Endothelial cell of umbilical vein (primary cell): ENCODE measurements around the gene HRH2. TPM values are rescaled to one million over a fixed set of nuclear protein-coding genes. Genes with fewer than 3 reads are reported as not detected.

Experiments used
- BruUV-seq: library from RNA; stranded (reverse); fragments of 400-500 nt; replicated peaks from 2 replicates; lab custom pipeline; 2021; lab: Mats Ljungman, UMichigan
- CTCF ChIA-PET: fragments of 300-600, 350-600 bp; sonication (Branson Sonifier 250); formaldehyde crosslinking; loops from one replicate; lab custom pipeline; 2021; ENCODE audit warnings: antibody characterized with exemption, inconsistent platforms; lab: Charles Lee
- POLR2A ChIA-PET: fragments of 300-600, 350-600 bp; sonication (Branson Sonifier 250); formaldehyde crosslinking; loops from one replicate; lab custom pipeline; 2021; ENCODE audit warnings: antibody characterized with exemption, inconsistent platforms; lab: Charles Lee
- DNase-seq: peaks from one replicate; pipeline ENCODE4 v3.0.0-alpha.2; 2011; ENCODE audit warnings: low read depth, low spot score
- FAIRE-seq: peaks from 2 replicates; lab custom pipeline; 2011; peaks lifted over from hg19 to GRCh38; lab: Jason Lieb, UNC
- H2AFZ ChIP-seq: 2 replicates; pipeline ENCODE4 v1.6.0; 2012; ENCODE audit warnings: low read depth, low read length, control low read depth, inconsistent platforms
- H3K27ac ChIP-seq: 2 replicates; pipeline ENCODE4 v1.5.1; 2011; ENCODE audit warnings: low read depth, mild to moderate bottlenecking, control low read depth, low read length, moderate library complexity; ENCODE audit not compliant: insufficient read depth
- H3K27me3 ChIP-seq, 2 experiments: 2 replicates each; pipeline versions ENCODE4 v1.6.0 to v1.6.1; 2011; ENCODE audit warnings: low read length in 2 of 2, mixed read lengths in 1 of 2; ENCODE audit not compliant: control insufficient read depth in 2 of 2, insufficient read depth in 2 of 2
- H3K36me3 ChIP-seq, 2 experiments: 2 replicates in 1 of 2; 3 replicates in 1 of 2; pipeline ENCODE4 v1.5.1; 2011; ENCODE audit warnings: low read length in 2 of 2, mild to moderate bottlenecking in 1 of 2, moderate library complexity in 1 of 2; ENCODE audit not compliant: control insufficient read depth in 2 of 2, insufficient read depth in 2 of 2; ENCODE audit errors: extremely low read depth in 1 of 2
- H3K4me1 ChIP-seq: 3 replicates; pipeline ENCODE4 v1.5.1; 2011; ENCODE audit warnings: mild to moderate bottlenecking, low read length; ENCODE audit not compliant: control insufficient read depth, insufficient read depth; ENCODE audit errors: extremely low read depth
- H3K4me2 ChIP-seq: 2 replicates; pipeline ENCODE4 v1.6.1; 2011; ENCODE audit warnings: low read length, control low read depth, mixed read lengths; ENCODE audit not compliant: insufficient read depth
- H3K4me3 ChIP-seq, 3 experiments: fragments of 200-600 bp in 1 of 3; sonication (generic), shearing (Covaris generic) in 1 of 3; replicated peaks in 1 of 3; 2 replicates each; pipeline ENCODE4 v1.5.1; 2011 to 2016; ENCODE audit warnings: control low read depth in 3 of 3, low read length in 3 of 3, mild to moderate bottlenecking in 2 of 3, inconsistent platforms in 1 of 3, low read depth in 1 of 3, moderate library complexity in 1 of 3; ENCODE audit not compliant: insufficient read depth in 1 of 3
- H3K79me2 ChIP-seq: 2 replicates; pipeline ENCODE4 v1.6.0; 2012; ENCODE audit warnings: low read length, inconsistent platforms; ENCODE audit not compliant: control insufficient read depth, insufficient read depth
- H3K9ac ChIP-seq: replicated peaks from 2 replicates; pipeline ENCODE3; 2011; ENCODE audit warnings: low read length, control low read depth; ENCODE audit not compliant: insufficient read depth; ENCODE audit errors: extremely low read depth
- H3K9me1 ChIP-seq: replicated peaks from 3 replicates; pipeline ENCODE4 v1.6.0; 2011; ENCODE audit warnings: mild to moderate bottlenecking, low read length; ENCODE audit not compliant: control insufficient read depth, insufficient read depth; ENCODE audit errors: extremely low read depth
- H3K9me3 ChIP-seq: replicated peaks from 2 replicates; pipeline ENCODE4 v1.5.1; 2012; ENCODE audit warnings: low read length, inconsistent platforms; ENCODE audit not compliant: control insufficient read depth, insufficient read depth
- H4K20me1 ChIP-seq: replicated peaks from 2 replicates; pipeline ENCODE3; 2011; ENCODE audit warnings: mild to moderate bottlenecking, low read length; ENCODE audit not compliant: control insufficient read depth, insufficient read depth; ENCODE audit errors: extremely low read depth
- CTCF ChIP-seq, 2 donors: IDR thresholded peaks; 1 replicate in 1 of 2; 2 replicates in 1 of 2; pipeline ENCODE4 v1.5.1; 2011; ENCODE audit warnings: low read length in 2 of 2, mild to moderate bottlenecking in 2 of 2, moderate library complexity in 2 of 2, control low read depth in 1 of 2, inconsistent platforms in 1 of 2, low read depth in 1 of 2; ENCODE audit not compliant: insufficient read depth in 1 of 2; ENCODE audit errors: extremely low read depth in 1 of 2
- EZH2 ChIP-seq: IDR thresholded peaks from 2 replicates; pipeline ENCODE4 v1.6.1; 2012; ENCODE audit warnings: borderline replicate concordance, low read depth, mild to moderate bottlenecking, moderate library complexity, low read length, inconsistent platforms; ENCODE audit not compliant: severe bottlenecking
- FOS ChIP-seq: IDR thresholded peaks from 2 replicates; pipeline ENCODE4 v1.6.1; 2011; ENCODE audit warnings: mild to moderate bottlenecking, low read length, moderate library complexity, borderline replicate concordance; ENCODE audit not compliant: insufficient read depth
- GATA2 ChIP-seq: IDR thresholded peaks from 2 replicates; pipeline ENCODE4 v1.7.0; 2011; ENCODE audit warnings: low read depth, mild to moderate bottlenecking, moderate library complexity, mixed read lengths, low read length; ENCODE audit not compliant: insufficient read length, insufficient read depth
- JUN ChIP-seq: IDR thresholded peaks from 2 replicates; pipeline ENCODE4 v1.6.1; 2011; ENCODE audit warnings: borderline replicate concordance, low read depth; ENCODE audit not compliant: insufficient read length, insufficient read depth
- MAX ChIP-seq: IDR thresholded peaks from 2 replicates; pipeline ENCODE4 v1.6.1; 2011; ENCODE audit not compliant: insufficient read depth, insufficient read length
- MYC ChIP-seq: IDR thresholded peaks from one replicate; pipeline ENCODE4 v1.6.1; 2011; ENCODE audit warnings: mild to moderate bottlenecking, low read depth, low read length
- POLR2A ChIP-seq: IDR thresholded peaks from 2 replicates; pipeline ENCODE4 v1.6.1; 2012; ENCODE audit warnings: low read depth, mild to moderate bottlenecking, control low read depth, low read length
- POLR2AphosphoS5 ChIP-seq: IDR thresholded peaks from 2 replicates; pipeline ENCODE4 v1.6.1; 2012; ENCODE audit warnings: low read depth, mild to moderate bottlenecking, control low read depth, low read length, moderate library complexity; ENCODE audit not compliant: insufficient read depth
- dilution Hi-C: fragments of 300-500 bp; cut with MboI; formaldehyde crosslinking; loops from one replicate; pipeline ENCODE4 v1.15.0; 2019; ENCODE audit warnings: low sequenced_read_pairs; ENCODE audit not compliant: extremely low pct_ligation_motif_present
- intact Hi-C: fragments of 100-400 bp; cut with micrococcal nuclease; formaldehyde crosslinking; loops from one replicate; pipeline ENCODE4 v1.10.0; 2022
- polyA plus RNA-seq, 4 experiments: library from polyadenylated mRNA; depleted of rRNA in 3 of 4; stranded (reverse) in 3 of 4; unstranded in 1 of 4; fragments of >200 nt; gene quantifications; 2 replicates each; pipeline versions ENCODE4 v1.2.1 to v1.2.3, GENCODE V29; 2011 to 2012; ENCODE audit warnings: missing spikeins in 1 of 4
- total RNA-seq: library from RNA; stranded (reverse); gene quantifications from 2 replicates; pipeline ENCODE4 v1.2.3, GENCODE V29; 2021

The HRH2 gene
- total and polyA plus RNA-seq, 2 donors (not counting 3 experiments of a cell fraction or from before 2014, with no cell fraction given), result not detected

- FAIRE-seq, result no peak
- dilution Hi-C loops, result no loop called here
Measured at GRCh38 chr5:175640106-175640775, 17.6 kb upstream of the HRH2 start.

GRCh38 chr5:175642998-175643397 lies 14.9 kb upstream of the HRH2 start:
- POLR2A ChIA-PET, result no interaction called here
- Histone ChIP-seq H3K36me3 (no peaks in the 10 kb centered on the region), H3K9me3 (peaks cover 3% of the 10 kb centered on the region)

More at GRCh38 chr5:175640106-175640775, 17.6 kb upstream of the HRH2 start:
- POLR2A ChIA-PET, result no interaction called here
- H3K4me3 ChIP-seq, result no peak overlapping the region
- no peak overlapping the region for H3K9ac ChIP-seq
- no peaks in the 10 kb centered on the region for H3K9me1 ChIP-seq
- no peaks in the 10 kb centered on the region for H3K36me3 ChIP-seq
- H3K79me2 ChIP-seq, result no peaks in the 10 kb centered on the region
- H3K27ac ChIP-seq, result no peak overlapping the region
- no peaks in the 10 kb centered on the region for H3K27me3 ChIP-seq
- no peak overlapping the region for H3K4me2 ChIP-seq
- CTCF ChIA-PET, result no interaction called here
- H4K20me1 ChIP-seq, result no peaks in the 10 kb centered on the region
- no TSS peak for BruUV-seq
- no peak for DNase-seq
- no peak overlapping the region for H2AFZ ChIP-seq
- intact Hi-C loops, result no loop called here
- no peaks in the 10 kb centered on the region for H3K4me1 ChIP-seq
- H3K9me3 ChIP-seq, result peaks cover 2% of the 10 kb centered on the region
- no peak for TF ChIP-seq POLR2A

More at GRCh38 chr5:175642998-175643397, 14.9 kb upstream of the HRH2 start:
- Histone ChIP-seq H3K27me3 (no peaks in the 10 kb centered on the region), H3K27ac (no peak overlapping the region), H3K79me2 (no peaks in the 10 kb centered on the region), H2AFZ (no peak overlapping the region), H3K9me1 (no peaks in the 10 kb centered on the region), H3K9ac (no peak overlapping the region), H3K4me2 (no peak overlapping the region), H3K4me1 (no peaks in the 10 kb centered on the region), H4K20me1 (no peaks in the 10 kb centered on the region), H3K4me3 (no peak overlapping the region)
- CTCF ChIA-PET, result no interaction called here
- intact Hi-C loops, result no loop called here
- no peak for TF ChIP-seq MAX
- TF ChIP-seq POLR2A, result no peak
- no peak for TF ChIP-seq MYC
- no peak for TF ChIP-seq GATA2
- no peak for TF ChIP-seq POLR2AphosphoS5
- no peak for TF ChIP-seq EZH2
- no peak for TF ChIP-seq JUN
- TF ChIP-seq CTCF (IDR thresholded peaks at IDR 0.05; ENCODE audit: extremely low read depth in 1 of 2, insufficient read depth in 1 of 2, low read depth in 1 of 2, low read length in 2 of 2), result no peak
- TF ChIP-seq FOS, result no peak
- BruUV-seq, result no TSS peak
- FAIRE-seq, result no peak
- dilution Hi-C loops, result no loop called here
- no peak for DNase-seq
